H1 (cell line): ENCODE results near the gene TSPAN5. TPM values are rescaled to one million over a fixed set of nuclear protein-coding genes. Genes with fewer than 3 reads are reported as not detected.

ENCODE experiments used
- CTCF ChIA-PET: fragments of 300-600 bp; sonication (Branson Sonifier 250); formaldehyde crosslinking; loops from one replicate; lab custom pipeline; 2021; ENCODE audit not compliant: partially characterized antibody; lab: Charles Lee
- POLR2A ChIA-PET: fragments of 300-600 bp; sonication (Branson Sonifier 250); formaldehyde crosslinking; loops from one replicate; lab custom pipeline; 2021; ENCODE audit warnings: inconsistent platforms; ENCODE audit not compliant: partially characterized antibody; lab: Charles Lee
- DNase-seq, 2 experiments: peaks; one replicate each; pipeline versions ENCODE4 v3.0.0 to v3.0.0-alpha.2; 2010 to 2022; ENCODE audit warnings: low spot score in 2 of 2, low read depth in 1 of 2, mixed read lengths in 1 of 2
- FAIRE-seq: peaks from 2 replicates; lab custom pipeline; 2011; peaks lifted over from hg19 to GRCh38; lab: Jason Lieb, UNC
- H2AFZ ChIP-seq: 2 replicates; pipeline ENCODE4 v1.8.1; 2012; ENCODE audit warnings: low read length, inconsistent platforms
- H2AK5ac ChIP-seq: 2 replicates; pipeline ENCODE4 v1.6.1; 2013; ENCODE audit warnings: low read depth, low read length
- H2BK120ac ChIP-seq: replicated peaks from 2 replicates; pipeline ENCODE3; 2013; ENCODE audit warnings: low read depth, low read length, inconsistent platforms
- H2BK12ac ChIP-seq: 2 replicates; pipeline ENCODE4 v1.6.1; 2013; ENCODE audit warnings: low read depth, low read length
- H2BK15ac ChIP-seq: 2 replicates; pipeline ENCODE4 v1.6.1; 2013; ENCODE audit warnings: low read length
- H2BK20ac ChIP-seq: 2 replicates; pipeline ENCODE4 v1.6.1; 2013; ENCODE audit warnings: low read length
- H2BK5ac ChIP-seq: 2 replicates; pipeline ENCODE4 v1.6.1; 2013; ENCODE audit warnings: low read depth, low read length
- H3K14ac ChIP-seq: 2 replicates; pipeline ENCODE4 v1.6.1; 2013; ENCODE audit warnings: inconsistent platforms; ENCODE audit not compliant: insufficient read length
- H3K18ac ChIP-seq: 2 replicates; pipeline ENCODE4 v1.6.1; 2013; ENCODE audit warnings: low read length; ENCODE audit errors: extremely low read depth
- H3K23ac ChIP-seq: 2 replicates; pipeline ENCODE4 v1.6.1; 2013; ENCODE audit warnings: inconsistent platforms; ENCODE audit not compliant: insufficient read length
- H3K23me2 ChIP-seq: 2 replicates; pipeline ENCODE4 v1.6.1; 2013; ENCODE audit warnings: low read depth, low read length
- H3K27ac ChIP-seq: 2 replicates; pipeline ENCODE4 v1.6.1; 2011; ENCODE audit warnings: low read depth, low read length, inconsistent platforms
- H3K27me3 ChIP-seq, 4 experiments: replicated peaks in 1 of 4; 1 replicate in 1 of 4; 2 replicates in 3 of 4; pipeline versions ENCODE4 v1.6.1 to v1.8.1; 2011 to 2013; ENCODE audit warnings: low read length in 3 of 4, mild to moderate bottlenecking in 3 of 4, inconsistent platforms in 2 of 4, mixed read lengths in 2 of 4, moderate library complexity in 1 of 4; ENCODE audit not compliant: control insufficient read depth in 3 of 4, insufficient read depth in 3 of 4; ENCODE audit errors: extremely low read depth in 1 of 4
- H3K36me3 ChIP-seq, 4 experiments: 2 replicates each; pipeline versions ENCODE4 v1.6.1 to v1.8.1; 2011 to 2013; ENCODE audit warnings: mild to moderate bottlenecking in 4 of 4, low read length in 3 of 4, moderate library complexity in 2 of 4, control low read depth in 1 of 4, inconsistent platforms in 1 of 4; ENCODE audit not compliant: insufficient read depth in 4 of 4, control insufficient read depth in 2 of 4
- H3K4ac ChIP-seq: replicated peaks from 2 replicates; pipeline ENCODE3; 2013; ENCODE audit warnings: low read length, low read depth, mixed read lengths, inconsistent platforms; ENCODE audit not compliant: insufficient read length
- H3K4me1 ChIP-seq, 4 experiments: replicated peaks in 1 of 4; 1 replicate in 1 of 4; 2 replicates in 3 of 4; pipeline versions ENCODE4 v1.6.1 to v1.8.1; 2011 to 2013; ENCODE audit warnings: low read length in 3 of 4, inconsistent platforms in 2 of 4, mixed read lengths in 1 of 4; ENCODE audit not compliant: insufficient read depth in 4 of 4, control insufficient read depth in 3 of 4
- H3K4me2 ChIP-seq, 2 experiments: 2 replicates each; pipeline versions ENCODE4 v1.6.1 to v1.8.1; 2011 to 2013; ENCODE audit warnings: low read depth in 2 of 2, low read length in 2 of 2, control low read depth in 1 of 2, inconsistent platforms in 1 of 2, mild to moderate bottlenecking in 1 of 2; ENCODE audit not compliant: insufficient read depth in 1 of 2
- H3K4me3 ChIP-seq, 4 experiments: fragments of 200-600, 300-600 bp in 1 of 4; sonication (generic), shearing (Covaris generic), sonication (Bioruptor Twin) in 1 of 4; 2 replicates each; pipeline versions ENCODE4 v1.5.1 to v1.8.1; 2011 to 2016; ENCODE audit warnings: low read length in 4 of 4, low read depth in 3 of 4, control low read depth in 2 of 4, inconsistent platforms in 2 of 4, mild to moderate bottlenecking in 2 of 4, mixed read lengths in 1 of 4, moderate library complexity in 1 of 4; ENCODE audit not compliant: insufficient read depth in 2 of 4; ENCODE audit errors: extremely low read depth in 1 of 4
- H3K56ac ChIP-seq: replicated peaks from 2 replicates; pipeline ENCODE3; 2013; ENCODE audit warnings: low read depth, mild to moderate bottlenecking, mixed read lengths, low read length, inconsistent platforms; ENCODE audit not compliant: insufficient read length
- H3K79me1 ChIP-seq: 2 replicates; pipeline ENCODE4 v1.6.1; 2013; ENCODE audit warnings: low read depth, low read length, control low read depth
- H3K79me2 ChIP-seq, 2 experiments: 2 replicates each; pipeline versions ENCODE4 v1.6.1 to v1.8.1; 2012 to 2013; ENCODE audit warnings: low read length in 2 of 2, mild to moderate bottlenecking in 2 of 2, inconsistent platforms in 1 of 2; ENCODE audit not compliant: insufficient read depth in 2 of 2, control insufficient read depth in 1 of 2
- H3K9ac ChIP-seq, 4 experiments: replicated peaks in 1 of 4; 1 replicate in 1 of 4; 2 replicates in 3 of 4; pipeline versions ENCODE4 v1.6.1 to v1.8.1; 2011 to 2013; ENCODE audit warnings: low read depth in 3 of 4, low read length in 3 of 4, control low read depth in 2 of 4, mild to moderate bottlenecking in 2 of 4, moderate library complexity in 2 of 4, inconsistent platforms in 1 of 4; ENCODE audit errors: extremely low read depth in 1 of 4
- H3K9me3 ChIP-seq, 2 experiments: 2 replicates each; pipeline versions ENCODE4 v1.6.1 to v1.8.1; 2012 to 2013; ENCODE audit warnings: mild to moderate bottlenecking in 2 of 2, moderate library complexity in 2 of 2, control low read depth in 1 of 2, inconsistent platforms in 1 of 2, low read depth in 1 of 2, low read length in 1 of 2, mixed read lengths in 1 of 2; ENCODE audit not compliant: insufficient read depth in 2 of 2
- H4K20me1 ChIP-seq, 2 experiments: replicated peaks in 1 of 2; 2 replicates each; pipeline versions ENCODE3 to v1.8.1; 2011 to 2013; ENCODE audit warnings: inconsistent platforms in 2 of 2, low read length in 2 of 2, mild to moderate bottlenecking in 1 of 2; ENCODE audit not compliant: insufficient read depth in 2 of 2, control insufficient read depth in 1 of 2
- H4K5ac ChIP-seq: 2 replicates; pipeline ENCODE4 v1.6.1; 2013; ENCODE audit warnings: low read length, low read depth, mixed read lengths, inconsistent platforms; ENCODE audit not compliant: insufficient read length
- H4K8ac ChIP-seq: 2 replicates; pipeline ENCODE4 v1.8.0; 2013; ENCODE audit warnings: mild to moderate bottlenecking, moderate library complexity, low read length, inconsistent platforms; ENCODE audit not compliant: insufficient read depth; ENCODE audit errors: extremely low read depth
- H4K91ac ChIP-seq: replicated peaks from 2 replicates; pipeline ENCODE3; 2013; ENCODE audit warnings: low read length, mixed read lengths, inconsistent platforms; ENCODE audit not compliant: insufficient read length
- ASH2L ChIP-seq: fragments of 200-600, 300-600 bp; sonication (generic); IDR thresholded peaks from one replicate; pipeline ENCODE4 v1.7.1; 2017; ENCODE audit warnings: low read length
- ATF2 ChIP-seq: IDR thresholded peaks from 2 replicates; pipeline ENCODE4 v1.6.1; 2012; ENCODE audit warnings: low read length, inconsistent platforms
- BCL11A ChIP-seq, 2 experiments: IDR thresholded peaks; one replicate each; pipeline ENCODE4 v1.6.1; 2011; ENCODE audit warnings: low read depth in 2 of 2, low read length in 2 of 2, mild to moderate bottlenecking in 2 of 2
- CBX5 ChIP-seq: fragments of 300-800, 300-1000 bp; sonication (generic); IDR thresholded peaks from 2 replicates; pipeline ENCODE4 v1.7.1; 2016; ENCODE audit warnings: antibody characterized with exemption, low read length, low read depth
- EGR1 ChIP-seq: IDR thresholded peaks from 2 replicates; pipeline ENCODE4 v1.6.1; 2011; ENCODE audit warnings: low read depth, low read length, borderline replicate concordance
- EP300 ChIP-seq, 2 experiments: IDR thresholded peaks; 1 replicate in 1 of 2; 2 replicates in 1 of 2; pipeline ENCODE4 v1.6.1; 2011 to 2012; ENCODE audit warnings: low read depth in 2 of 2, low read length in 2 of 2, mild to moderate bottlenecking in 2 of 2, borderline replicate concordance in 1 of 2, inconsistent platforms in 1 of 2, moderate library complexity in 1 of 2
- GABPA ChIP-seq: IDR thresholded peaks from 2 replicates; pipeline ENCODE4 v1.6.1; 2011; ENCODE audit warnings: mild to moderate bottlenecking, low read length, moderate library complexity, borderline replicate concordance; ENCODE audit not compliant: insufficient read depth
- KDM5A ChIP-seq: fragments of 200-600 bp; IDR thresholded peaks from 2 replicates; pipeline ENCODE4 v1.7.1; 2012; ENCODE audit warnings: mild to moderate bottlenecking, low read length, inconsistent platforms, mixed read lengths
- MAX ChIP-seq: IDR thresholded peaks from 2 replicates; pipeline ENCODE4 v1.6.1; 2012; ENCODE audit warnings: inconsistent platforms
- POLR2A ChIP-seq, 2 experiments: IDR thresholded peaks; 1 replicate in 1 of 2; 2 replicates in 1 of 2; pipeline ENCODE4 v1.6.1; 2011; ENCODE audit warnings: low read depth in 2 of 2, low read length in 2 of 2, mild to moderate bottlenecking in 2 of 2; ENCODE audit errors: control extremely low read depth in 1 of 2
- POU5F1 ChIP-seq: IDR thresholded peaks from 2 replicates; pipeline ENCODE4 v1.6.1; 2011; ENCODE audit warnings: low read depth, mild to moderate bottlenecking, low read length, moderate library complexity
- SP2 ChIP-seq: IDR thresholded peaks from 2 replicates; pipeline ENCODE4 v1.6.1; 2012; ENCODE audit warnings: mild to moderate bottlenecking, low read length, inconsistent platforms
- WGBS, 2 experiments: shearing (Covaris generic) in 1 of 2; methylation state at CpG; one replicate each; pipeline versions ENCODE4 v1.1.6 to v1.1.7; 2013 to 2015; ENCODE audit warnings: low lambda C conversion rate in 2 of 2, mixed read lengths in 2 of 2, inconsistent platforms in 1 of 2, low coverage in 1 of 2, missing lambda C conversion rate in 1 of 2; ENCODE audit not compliant: insufficient replicate concordance in 2 of 2, insufficient coverage in 1 of 2, insufficient read length in 1 of 2; ENCODE audit errors: extremely low coverage in 1 of 2, missing lambda C conversion rate in 1 of 2; 5-methylcytosine and 5-hydroxymethylcytosine counted together
- polyA plus RNA-seq, 7 experiments: library from polyadenylated mRNA; depleted of rRNA in 3 of 7; stranded (reverse) in 5 of 7; unstranded in 2 of 7; fragments of >200 nt in 5 of 7; fragments of 200-250 nt in 2 of 7; gene quantifications; 1 replicate in 5 of 7; 2 replicates in 1 of 7; 4 replicates in 1 of 7; pipeline versions ENCODE4 v1.2.1 to v1.2.3, GENCODE V29; 2011 to 2013; ENCODE audit warnings: missing spikeins in 2 of 7, mixed read lengths in 2 of 7
- total RNA-seq: library from RNA; stranded (reverse); fragmentation: NEBNext Ultra II Directional; extraction: Animal tissue kit (Norgen Biotek cat#: 25700); gene quantifications from 2 replicates; pipeline ENCODE4 v1.2.1, GENCODE V29; 2021

TSPAN5 gene
- total and polyA plus RNA-seq, 2 of the 8 experiments (the other 6 are each of a cell fraction or from before 2014, with no cell fraction given), result 17.6 to 21.2 TPM

GRCh38 chr4:98570151-98570797 is 88.1 kb downstream of the TSPAN5 start:
- H2AK5ac ChIP-seq, result no peak overlapping the region; the same call in 1 of the 2 replicates
- no peak overlapping the region for H2BK15ac ChIP-seq
- POLR2A ChIA-PET, result no interaction called here
- H3K23me2 ChIP-seq, result no peaks in the 10 kb centered on the region
- H2AFZ ChIP-seq, result no peak overlapping the region
- peaks cover 8% of the 10 kb centered on the region; the same call in 1 of the 2 replicates for H3K79me1 ChIP-seq
- no peak overlapping the region for H2BK20ac ChIP-seq
- H4K91ac ChIP-seq, result no peak overlapping the region
- FAIRE-seq (no peak), DNase-seq (no peak)
- H4K8ac ChIP-seq, result no peak overlapping the region
- H3K4me2 ChIP-seq, result no peak overlapping the region
- H3K14ac ChIP-seq, result no peak overlapping the region
- no peak overlapping the region for H2BK5ac ChIP-seq
- no peak overlapping the region for H2BK12ac ChIP-seq
- peaks cover 6 to 19% (median 9%) of the 10 kb centered on the region in 4 experiments for H3K4me1 ChIP-seq
- H3K36me3 ChIP-seq, result no peaks in the 10 kb centered on the region
- H3K27me3 ChIP-seq, result no peaks in the 10 kb centered on the region
- H3K79me2 ChIP-seq, result peaks cover 0 to 4% of the 10 kb centered on the region in 2 experiments; a peak in 1 of 4 replicates
- no peak overlapping the region for H4K5ac ChIP-seq
- H2BK120ac ChIP-seq, result no peak overlapping the region
- no peak overlapping the region for H3K23ac ChIP-seq
- H3K27ac ChIP-seq, result no peak overlapping the region
- CTCF ChIA-PET, result interaction anchor here (0.5 to 2.0 kb wide), 3 partner anchors 10 to 171 kb away, joined by 3 to 6 read pairs (median 5); no protein-coding TSS in a partner anchor
- H3K4me3 ChIP-seq, result no peak overlapping the region
- H3K9me3 ChIP-seq, result no peaks in the 10 kb centered on the region
- 89% methylated on average over 5 of the region's 5 CpGs; no CpG with 5 or more reads in 1 of the 2 experiments for WGBS, 2 experiments
- no peak overlapping the region for H3K9ac ChIP-seq
- no peak overlapping the region for H3K4ac ChIP-seq
- H3K18ac ChIP-seq, result no peak overlapping the region
- H4K20me1 ChIP-seq, result peaks cover 0 to 2% of the 10 kb centered on the region in 2 experiments
- no peak overlapping the region for H3K56ac ChIP-seq
- TF ChIP-seq EP300 (IDR thresholded peaks at IDR 0.05; ENCODE audit: borderline replicate concordance in 1 of 2, low read depth in 2 of 2, low read length in 2 of 2) (no peak), ASH2L (no peak), MAX (no peak), KDM5A (no peak), BCL11A (IDR thresholded peaks at IDR 0.05; ENCODE audit: low read depth in 2 of 2, low read length in 2 of 2) (no peak), ATF2 (no peak), POLR2A (IDR thresholded peaks at IDR 0.05; ENCODE audit: control extremely low read depth in 1 of 2, low read depth in 2 of 2, low read length in 2 of 2) (no peak), GABPA (no peak), SP2 (no peak), EGR1 (no peak), POU5F1 (no peak), CBX5 (no peak)
